ENCODE results near the gene SOHLH2. TPM values are rescaled to one million over a fixed set of nuclear protein-coding genes. Genes with fewer than 3 reads are reported as not detected.

The SOHLH2 gene
- total RNA-seq, 1 donor from 2014 or later, result not detected

- no peak overlapping the region for H3K27ac Mint-ChIP-seq (ENCODE audit: unreplicated experiment)
- H3K9me3 Mint-ChIP-seq (ENCODE audit: unreplicated experiment), result no peaks in the 10 kb centered on the region
- no peaks in the 10 kb centered on the region for H3K36me3 Mint-ChIP-seq (ENCODE audit: low read depth, unreplicated experiment)
- DNase-seq (ENCODE audit: low spot score), result no peak
- TF ChIP-seq, protein P1, sequence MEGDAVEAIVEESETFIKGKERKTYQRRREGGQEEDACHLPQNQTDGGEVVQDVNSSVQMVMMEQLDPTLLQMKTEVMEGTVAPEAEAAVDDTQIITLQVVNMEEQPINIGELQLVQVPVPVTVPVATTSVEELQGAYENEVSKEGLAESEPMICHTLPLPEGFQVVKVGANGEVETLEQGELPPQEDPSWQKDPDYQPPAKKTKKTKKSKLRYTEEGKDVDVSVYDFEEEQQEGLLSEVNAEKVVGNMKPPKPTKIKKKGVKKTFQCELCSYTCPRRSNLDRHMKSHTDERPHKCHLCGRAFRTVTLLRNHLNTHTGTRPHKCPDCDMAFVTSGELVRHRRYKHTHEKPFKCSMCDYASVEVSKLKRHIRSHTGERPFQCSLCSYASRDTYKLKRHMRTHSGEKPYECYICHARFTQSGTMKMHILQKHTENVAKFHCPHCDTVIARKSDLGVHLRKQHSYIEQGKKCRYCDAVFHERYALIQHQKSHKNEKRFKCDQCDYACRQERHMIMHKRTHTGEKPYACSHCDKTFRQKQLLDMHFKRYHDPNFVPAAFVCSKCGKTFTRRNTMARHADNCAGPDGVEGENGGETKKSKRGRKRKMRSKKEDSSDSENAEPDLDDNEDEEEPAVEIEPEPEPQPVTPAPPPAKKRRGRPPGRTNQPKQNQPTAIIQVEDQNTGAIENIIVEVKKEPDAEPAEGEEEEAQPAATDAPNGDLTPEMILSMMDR (IDR thresholded peaks at IDR 0.05; ENCODE audit: unreplicated experiment), result no peak
- H3K27me3 Mint-ChIP-seq (ENCODE audit: unreplicated experiment), result peaks cover 1% of the 10 kb centered on the region
- H3K4me1 Mint-ChIP-seq (ENCODE audit: unreplicated experiment), result no peaks in the 10 kb centered on the region
- H3K4me3 Mint-ChIP-seq (ENCODE audit: unreplicated experiment), result no peak overlapping the region
Observed at GRCh38 chr13:36160297-36160696, 54.1 kb downstream of the SOHLH2 start.

DNA sequence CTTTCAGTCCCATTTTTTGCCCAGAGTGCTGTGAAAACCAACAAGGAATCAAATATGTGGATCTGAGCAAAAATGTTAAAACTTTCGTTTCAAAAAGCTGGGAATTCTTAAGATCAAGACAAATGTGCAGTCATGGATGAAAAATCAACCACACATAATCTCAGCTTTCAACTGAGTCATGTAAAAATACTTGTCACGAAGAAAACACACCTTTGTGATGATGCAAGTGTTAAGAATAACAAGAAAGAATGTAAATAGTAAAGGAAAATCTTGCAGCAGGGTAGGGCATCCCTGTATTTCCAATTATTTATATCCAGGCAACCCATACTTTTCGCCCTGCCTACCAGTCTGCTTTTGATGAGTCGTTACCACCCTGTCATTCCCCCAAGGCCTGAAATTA lies 55.7 kb downstream of the SOHLH2 start:
- peaks cover 1% of the 10 kb centered on the region for H3K27me3 Mint-ChIP-seq (ENCODE audit: unreplicated experiment)
- DNase-seq (ENCODE audit: low spot score), result no peak
- no peaks in the 10 kb centered on the region for H3K9me3 Mint-ChIP-seq (ENCODE audit: unreplicated experiment)
- no peaks in the 10 kb centered on the region for H3K36me3 Mint-ChIP-seq (ENCODE audit: low read depth, unreplicated experiment)
- no peaks in the 10 kb centered on the region for H3K4me1 Mint-ChIP-seq (ENCODE audit: unreplicated experiment)
- no peak overlapping the region for H3K4me3 Mint-ChIP-seq (ENCODE audit: unreplicated experiment)
- no peak overlapping the region for H3K27ac Mint-ChIP-seq (ENCODE audit: unreplicated experiment)
- TF ChIP-seq, protein P1 (IDR thresholded peaks at IDR 0.05; ENCODE audit: unreplicated experiment), result no peak

DNA sequence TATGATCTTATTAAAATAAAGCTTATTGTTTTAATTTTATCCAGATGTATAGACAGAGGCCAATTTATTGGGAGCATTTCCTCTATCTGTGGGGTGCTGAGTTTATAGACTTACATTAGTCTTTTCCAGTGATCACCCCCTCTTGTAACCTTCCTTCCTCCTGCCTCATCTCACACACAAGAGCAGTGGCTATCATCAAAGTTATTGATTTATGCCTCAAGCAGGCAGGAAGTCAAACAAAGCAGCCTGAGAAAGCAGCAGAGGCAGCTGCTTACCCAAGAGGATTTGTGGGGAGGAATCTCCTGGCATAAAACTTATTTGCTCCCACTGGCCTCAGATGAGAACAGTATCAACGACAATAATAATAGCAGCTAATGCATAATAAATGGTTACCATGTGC lies 56.9 kb downstream of the SOHLH2 start:
- TF ChIP-seq, protein P1 (IDR thresholded peaks at IDR 0.05; ENCODE audit: unreplicated experiment), result no peak
- H3K27me3 Mint-ChIP-seq (ENCODE audit: unreplicated experiment), result no peaks in the 10 kb centered on the region
- H3K27ac Mint-ChIP-seq (ENCODE audit: unreplicated experiment), result no peak overlapping the region
- no peak overlapping the region for H3K4me3 Mint-ChIP-seq (ENCODE audit: unreplicated experiment)
- no peaks in the 10 kb centered on the region for H3K36me3 Mint-ChIP-seq (ENCODE audit: low read depth, unreplicated experiment)
- no peaks in the 10 kb centered on the region for H3K4me1 Mint-ChIP-seq (ENCODE audit: unreplicated experiment)
- no peak for DNase-seq (ENCODE audit: low spot score)
- no peaks in the 10 kb centered on the region for H3K9me3 Mint-ChIP-seq (ENCODE audit: unreplicated experiment)

DNA sequence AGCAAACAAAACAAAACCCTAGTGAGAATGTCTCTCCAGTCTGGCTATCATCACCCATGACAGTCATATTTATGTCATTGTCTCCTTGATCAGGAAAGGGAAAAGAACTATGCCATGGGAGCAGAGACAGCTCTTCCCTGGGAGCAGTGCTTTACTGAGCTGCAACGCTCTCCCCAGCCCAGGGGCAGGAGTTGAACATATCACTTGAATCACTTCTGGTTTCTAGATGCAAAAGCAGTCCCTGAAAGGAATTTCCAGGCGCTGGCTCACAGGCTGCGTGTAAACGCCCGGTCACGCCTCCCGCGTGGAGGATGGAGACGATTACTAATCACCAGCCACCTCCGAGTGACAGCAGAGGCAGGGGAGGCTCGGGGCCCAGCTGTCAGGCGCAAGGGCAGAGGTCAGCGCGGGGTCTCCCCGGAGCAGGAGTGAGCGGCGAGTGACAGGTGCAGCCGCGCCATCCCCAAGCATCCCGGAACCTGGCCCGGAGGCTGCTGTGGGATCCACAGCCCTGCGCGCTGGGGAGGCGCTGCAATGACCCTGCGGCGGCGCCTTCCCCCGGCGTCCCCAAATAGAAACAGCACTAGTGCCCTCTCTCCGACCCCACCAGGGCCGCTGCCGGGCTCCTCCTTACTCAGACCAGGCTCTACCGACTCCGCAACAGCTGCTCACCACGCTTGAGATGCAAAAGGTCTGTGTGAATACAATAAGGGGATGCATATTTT lies 59.6 kb downstream of the SOHLH2 start:
- Mint-ChIP-seq H3K4me3 (ENCODE audit: unreplicated experiment) (no peak overlapping the region), H3K27ac (ENCODE audit: unreplicated experiment) (no peak overlapping the region), H3K27me3 (ENCODE audit: unreplicated experiment) (no peaks in the 10 kb centered on the region), H3K36me3 (ENCODE audit: low read depth, unreplicated experiment) (no peaks in the 10 kb centered on the region), H3K4me1 (ENCODE audit: unreplicated experiment) (no peaks in the 10 kb centered on the region), H3K9me3 (ENCODE audit: unreplicated experiment) (no peaks in the 10 kb centered on the region)
- TF ChIP-seq, protein P1 (IDR thresholded peaks at IDR 0.05; ENCODE audit: unreplicated experiment), result no peak
- DNase-seq (ENCODE audit: low spot score), result no peak

DNA sequence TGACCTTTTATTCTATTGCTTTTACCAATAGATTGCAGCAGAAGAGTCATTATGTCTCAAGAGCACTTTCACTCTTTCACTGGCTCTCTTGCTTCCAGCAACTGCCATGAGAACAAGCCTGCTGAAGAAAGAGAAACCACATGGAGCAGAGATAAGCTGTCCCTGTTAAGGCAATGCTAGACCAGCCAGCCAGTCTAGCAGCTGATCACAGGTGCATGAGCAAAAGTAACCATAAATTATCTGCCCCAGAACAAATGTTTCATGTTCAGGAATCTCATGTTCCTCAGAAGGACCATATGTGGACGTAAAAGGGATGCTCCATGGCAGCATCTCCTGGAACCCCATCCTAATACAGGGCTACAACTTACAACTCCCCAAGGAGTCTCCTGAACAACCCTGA lies 62.8 kb downstream of the SOHLH2 start:
- Mint-ChIP-seq H3K4me1 (ENCODE audit: unreplicated experiment) (no peaks in the 10 kb centered on the region), H3K9me3 (ENCODE audit: unreplicated experiment) (no peaks in the 10 kb centered on the region), H3K27ac (ENCODE audit: unreplicated experiment) (no peak overlapping the region), H3K4me3 (ENCODE audit: unreplicated experiment) (no peak overlapping the region), H3K36me3 (ENCODE audit: low read depth, unreplicated experiment) (no peaks in the 10 kb centered on the region), H3K27me3 (ENCODE audit: unreplicated experiment) (no peaks in the 10 kb centered on the region)
- TF ChIP-seq, protein P1 (IDR thresholded peaks at IDR 0.05; ENCODE audit: unreplicated experiment), result no peak
- no peak for DNase-seq (ENCODE audit: low spot score)

All from endothelial cell (in vitro differentiated cells).